Keratinocyte (primary cell): ENCODE measurements around the gene SMARCA2. TPM values are rescaled to one million over a fixed set of nuclear protein-coding genes. Genes with fewer than 3 reads are reported as not detected.

Experiments used
- DNase-seq: peaks from one replicate; pipeline ENCODE4 v3.0.0-alpha.2; 2011; ENCODE audit warnings: low read depth, missing footprints, low spot score
- FAIRE-seq: peaks from 2 replicates; lab custom pipeline; 2011; peaks lifted over from hg19 to GRCh38; lab: Jason Lieb, UNC
- H2AFZ ChIP-seq: 2 replicates; pipeline ENCODE4 v1.6.0; 2012; ENCODE audit warnings: low read length, control low read depth, inconsistent platforms; ENCODE audit not compliant: control insufficient read depth
- H3K27ac ChIP-seq: 2 replicates; pipeline ENCODE4 v1.5.1; 2011; ENCODE audit warnings: low read length; ENCODE audit not compliant: control insufficient read depth, insufficient read depth
- H3K27me3 ChIP-seq: 3 replicates; pipeline ENCODE4 v1.6.0; 2011; ENCODE audit warnings: low read length; ENCODE audit not compliant: control insufficient read depth, insufficient read depth; ENCODE audit errors: extremely low read depth
- H3K36me3 ChIP-seq, 2 experiments: 2 replicates in 1 of 2; 3 replicates in 1 of 2; pipeline ENCODE4 v1.5.1; 2011; ENCODE audit warnings: low read length in 2 of 2, mild to moderate bottlenecking in 1 of 2; ENCODE audit not compliant: control insufficient read depth in 2 of 2, insufficient read depth in 2 of 2; ENCODE audit errors: extremely low read depth in 1 of 2
- H3K4me1 ChIP-seq: 3 replicates; pipeline ENCODE4 v1.5.1; 2011; ENCODE audit warnings: low read length; ENCODE audit not compliant: control insufficient read depth, insufficient read depth; ENCODE audit errors: extremely low read depth
- H3K4me2 ChIP-seq: 3 replicates; pipeline ENCODE4 v1.6.0; 2011; ENCODE audit warnings: low read depth, low read length; ENCODE audit not compliant: control insufficient read depth, insufficient read depth; ENCODE audit errors: extremely low read depth
- H3K4me3 ChIP-seq, 3 experiments: fragments of 200-600 bp in 1 of 3; sonication (generic) in 1 of 3; 2 replicates in 2 of 3; 3 replicates in 1 of 3; pipeline ENCODE4 v1.5.1; 2011 to 2016; ENCODE audit warnings: low read length in 3 of 3, mild to moderate bottlenecking in 3 of 3, control low read depth in 2 of 3, inconsistent platforms in 1 of 3, low read depth in 1 of 3, mixed read lengths in 1 of 3, mixed run types in 1 of 3, moderate library complexity in 1 of 3; ENCODE audit not compliant: control insufficient read depth in 2 of 3, insufficient read depth in 2 of 3; ENCODE audit errors: extremely low read depth in 1 of 3
- H3K79me2 ChIP-seq: 2 replicates; pipeline ENCODE4 v1.6.0; 2012; ENCODE audit warnings: low read length; ENCODE audit not compliant: control insufficient read depth, insufficient read depth
- H3K9ac ChIP-seq: 3 replicates; pipeline ENCODE4 v1.6.0; 2011; ENCODE audit warnings: low read length; ENCODE audit not compliant: control insufficient read depth, insufficient read depth; ENCODE audit errors: extremely low read depth
- H3K9me1 ChIP-seq: 3 replicates; pipeline ENCODE4 v1.6.0; 2011; ENCODE audit warnings: low read length; ENCODE audit not compliant: control insufficient read depth, insufficient read depth; ENCODE audit errors: extremely low read depth
- H3K9me3 ChIP-seq: 2 replicates; pipeline ENCODE4 v1.5.1; 2012; ENCODE audit warnings: low read depth, low read length; ENCODE audit not compliant: control insufficient read depth
- H4K20me1 ChIP-seq: 3 replicates; pipeline ENCODE4 v1.6.0; 2011; ENCODE audit warnings: low read length; ENCODE audit not compliant: control insufficient read depth, insufficient read depth; ENCODE audit errors: extremely low read depth
- EZH2 ChIP-seq: IDR thresholded peaks from one replicate; pipeline ENCODE4 v1.6.1; 2012; ENCODE audit warnings: inconsistent platforms, mild to moderate bottlenecking, low read length, moderate library complexity
- dilution Hi-C: fragments of 300-500 bp; cut with MboI; formaldehyde crosslinking; loops from one replicate; pipeline ENCODE4 v1.7.0; 2020; ENCODE audit warnings: low sequenced_read_pairs; ENCODE audit not compliant: extremely low pct_ligation_motif_present
- polyA plus RNA-seq, 5 experiments: library from polyadenylated mRNA; depleted of rRNA in 3 of 5; stranded (reverse) in 3 of 5; stranded (forward) in 1 of 5; unstranded in 1 of 5; fragments of >200 nt; gene quantifications; 1 replicate in 1 of 5; 2 replicates in 3 of 5; 3 replicates in 1 of 5; pipeline versions ENCODE4 v1.2.1 to v1.2.3, GENCODE V29; 2011 to 2012; ENCODE audit warnings: missing spikeins in 2 of 5, low read depth in 1 of 5, low replicate concordance in 1 of 5
- TF ChIP-seq, protein P1 (sequence below), 3 experiments: IDR thresholded peaks in 1 of 3; conservative IDR thresholded peaks in 1 of 3; optimal IDR thresholded peaks in 1 of 3; 2 replicates in 2 of 3; 3 replicates in 1 of 3; pipeline versions ENCODE3 to v1.5.1; 2011; ENCODE audit warnings: low read length in 3 of 3, mild to moderate bottlenecking in 3 of 3, moderate library complexity in 2 of 3, control low read depth in 1 of 3, inconsistent platforms in 1 of 3; ENCODE audit not compliant: insufficient read depth in 2 of 3; ENCODE audit errors: extremely low read depth in 1 of 3

Gene SMARCA2
- polyA plus RNA-seq, 1 donor (not counting 4 experiments of a cell fraction or from before 2014, with no cell fraction given) = 39.0 TPM

DNA sequence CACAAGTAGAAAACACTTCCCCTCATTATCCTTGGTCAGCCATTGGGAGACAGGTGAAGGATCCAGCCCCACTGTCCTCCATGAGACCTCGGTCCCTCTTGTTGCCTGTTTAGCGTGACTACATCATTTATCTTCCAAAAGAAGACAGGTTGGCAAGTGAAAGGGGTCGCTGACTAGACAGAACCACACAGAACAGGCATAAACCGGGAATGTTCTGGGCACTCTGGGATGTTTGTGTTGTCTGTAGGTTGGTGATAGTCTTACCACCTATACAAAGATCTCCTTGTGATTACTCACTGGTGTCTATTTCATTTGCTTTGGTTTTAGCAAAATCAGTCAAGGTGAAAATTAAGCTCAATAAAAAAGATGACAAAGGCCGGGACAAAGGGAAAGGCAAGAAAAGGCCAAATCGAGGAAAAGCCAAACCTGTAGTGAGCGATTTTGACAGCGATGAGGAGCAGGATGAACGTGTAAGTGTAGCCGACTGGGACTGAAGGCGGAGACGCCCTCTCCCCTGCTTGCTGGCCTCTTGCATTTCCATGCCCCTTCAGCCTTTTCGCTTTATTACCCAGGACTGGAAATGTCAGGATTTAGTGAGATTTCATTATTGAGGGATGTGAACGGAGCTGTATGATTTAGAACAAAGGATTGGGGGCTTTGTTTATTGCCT, 175.9 kb downstream of the SMARCA2 start:
- dilution Hi-C loops = no loop called here
- Histone ChIP-seq H3K9me3 (no peaks in the 10 kb centered on the region), H3K9ac (no peak overlapping the region), H3K4me3 (no peak overlapping the region), H3K9me1 (no peaks in the 10 kb centered on the region), H3K4me1 (no peaks in the 10 kb centered on the region), H3K79me2 (no peaks in the 10 kb centered on the region), H2AFZ (no peak overlapping the region), H4K20me1 (no peaks in the 10 kb centered on the region), H3K36me3 (peaks cover 2 to 7% of the 10 kb centered on the region in 2 experiments), H3K4me2 (no peak overlapping the region), H3K27me3 (no peaks in the 10 kb centered on the region), H3K27ac (no peak overlapping the region)
- DNase-seq = no peak
- FAIRE-seq = no peak
- TF ChIP-seq, protein P1, sequence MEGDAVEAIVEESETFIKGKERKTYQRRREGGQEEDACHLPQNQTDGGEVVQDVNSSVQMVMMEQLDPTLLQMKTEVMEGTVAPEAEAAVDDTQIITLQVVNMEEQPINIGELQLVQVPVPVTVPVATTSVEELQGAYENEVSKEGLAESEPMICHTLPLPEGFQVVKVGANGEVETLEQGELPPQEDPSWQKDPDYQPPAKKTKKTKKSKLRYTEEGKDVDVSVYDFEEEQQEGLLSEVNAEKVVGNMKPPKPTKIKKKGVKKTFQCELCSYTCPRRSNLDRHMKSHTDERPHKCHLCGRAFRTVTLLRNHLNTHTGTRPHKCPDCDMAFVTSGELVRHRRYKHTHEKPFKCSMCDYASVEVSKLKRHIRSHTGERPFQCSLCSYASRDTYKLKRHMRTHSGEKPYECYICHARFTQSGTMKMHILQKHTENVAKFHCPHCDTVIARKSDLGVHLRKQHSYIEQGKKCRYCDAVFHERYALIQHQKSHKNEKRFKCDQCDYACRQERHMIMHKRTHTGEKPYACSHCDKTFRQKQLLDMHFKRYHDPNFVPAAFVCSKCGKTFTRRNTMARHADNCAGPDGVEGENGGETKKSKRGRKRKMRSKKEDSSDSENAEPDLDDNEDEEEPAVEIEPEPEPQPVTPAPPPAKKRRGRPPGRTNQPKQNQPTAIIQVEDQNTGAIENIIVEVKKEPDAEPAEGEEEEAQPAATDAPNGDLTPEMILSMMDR (optimal IDR thresholded peaks at IDR 0.05 in 1 of 3, IDR thresholded peaks at IDR 0.05 in 1 of 3, conservative IDR thresholded peaks at IDR 0.05 in 1 of 3; ENCODE audit: extremely low read depth in 1 of 3, insufficient read depth in 2 of 3, low read length in 3 of 3) = no peak
- no peak for TF ChIP-seq EZH2

DNA sequence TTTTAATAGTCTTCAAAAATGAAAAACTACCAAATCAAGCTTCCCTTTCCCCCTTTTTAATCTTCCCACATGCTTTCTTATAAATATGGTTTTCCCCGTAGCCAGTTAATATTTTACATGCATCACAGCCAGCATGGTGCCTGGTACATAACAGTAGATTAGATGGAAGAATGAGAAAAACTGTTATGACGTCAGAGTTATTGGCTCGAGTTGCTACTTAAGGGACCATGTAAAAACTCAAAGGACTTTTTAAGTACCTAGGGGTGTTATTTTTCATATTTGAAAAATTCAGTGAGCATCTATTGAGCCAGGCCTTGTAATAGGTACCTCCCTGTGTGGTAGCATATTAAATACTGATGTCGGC, 176.4 kb downstream of the SMARCA2 start:
- dilution Hi-C loops = no loop called here

More for the DNA sequence above, 176.4 kb downstream of the SMARCA2 start:
- TF ChIP-seq, protein P1 (optimal IDR thresholded peaks at IDR 0.05 in 1 of 3, IDR thresholded peaks at IDR 0.05 in 1 of 3, conservative IDR thresholded peaks at IDR 0.05 in 1 of 3; ENCODE audit: extremely low read depth in 1 of 3, insufficient read depth in 2 of 3, low read length in 3 of 3) = no peak
- no peak for TF ChIP-seq EZH2
- Histone ChIP-seq H3K27ac (no peak overlapping the region), H2AFZ (no peak overlapping the region), H3K9ac (no peak overlapping the region), H4K20me1 (no peaks in the 10 kb centered on the region), H3K9me1 (no peaks in the 10 kb centered on the region), H3K9me3 (no peaks in the 10 kb centered on the region), H3K4me1 (no peaks in the 10 kb centered on the region), H3K27me3 (no peaks in the 10 kb centered on the region), H3K79me2 (no peaks in the 10 kb centered on the region), H3K4me3 (no peak overlapping the region), H3K4me2 (no peak overlapping the region), H3K36me3 (peaks cover 2 to 5% of the 10 kb centered on the region in 2 experiments)
- FAIRE-seq (no peak), DNase-seq (no peak)
